HG03135 (cell line): Measurements from ENCODE around the gene LRRC28.

Source experiments
- ATAC-seq: cut with Tn5 transposase; IDR thresholded peaks from one replicate; pipeline ENCODE4 v1.9.1; 2021; ENCODE audit warnings: mild to moderate bottlenecking, moderate library complexity; ENCODE audit not compliant: unreplicated experiment

Gene LRRC28

DNA sequence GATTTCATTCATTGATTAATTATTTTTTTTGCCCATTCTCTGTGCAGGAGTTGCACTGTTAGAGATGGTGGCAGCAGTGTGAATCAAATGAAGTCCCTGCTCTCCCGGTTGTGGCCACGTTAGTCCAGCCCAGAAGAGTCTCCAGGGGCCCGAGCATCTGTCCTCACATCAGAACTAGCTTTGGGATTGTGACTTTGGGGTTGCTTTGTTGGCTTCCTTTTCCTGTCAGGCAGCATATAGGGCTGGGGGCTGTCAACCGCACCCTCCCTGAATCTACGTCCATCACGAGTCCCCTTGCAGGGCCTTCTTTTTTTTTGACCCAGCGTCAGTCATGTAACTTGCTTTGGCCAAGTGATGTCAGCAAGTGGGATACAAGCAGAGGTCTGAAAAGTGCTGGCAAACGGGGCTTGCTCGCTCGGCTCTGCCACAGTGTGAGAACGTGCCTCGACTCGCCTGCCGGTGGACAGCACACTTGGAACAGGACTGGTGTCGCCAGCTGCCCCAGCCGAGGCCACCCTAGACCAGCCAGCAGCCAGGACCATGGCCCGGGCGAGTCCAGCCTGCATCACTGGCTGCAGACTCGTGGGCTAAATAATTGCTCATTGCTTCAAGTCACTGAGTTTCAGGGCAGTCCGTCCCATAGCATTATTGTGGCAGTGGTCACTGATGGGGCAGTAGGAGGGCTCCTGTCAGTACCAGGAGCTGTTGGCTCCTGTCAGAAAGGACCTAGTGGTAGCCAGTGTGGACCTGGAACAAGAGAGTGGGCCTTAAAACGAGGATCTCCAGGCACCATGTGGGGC is 162.9 kb downstream of the LRRC28 start:
- no peak for ATAC-seq

DNA sequence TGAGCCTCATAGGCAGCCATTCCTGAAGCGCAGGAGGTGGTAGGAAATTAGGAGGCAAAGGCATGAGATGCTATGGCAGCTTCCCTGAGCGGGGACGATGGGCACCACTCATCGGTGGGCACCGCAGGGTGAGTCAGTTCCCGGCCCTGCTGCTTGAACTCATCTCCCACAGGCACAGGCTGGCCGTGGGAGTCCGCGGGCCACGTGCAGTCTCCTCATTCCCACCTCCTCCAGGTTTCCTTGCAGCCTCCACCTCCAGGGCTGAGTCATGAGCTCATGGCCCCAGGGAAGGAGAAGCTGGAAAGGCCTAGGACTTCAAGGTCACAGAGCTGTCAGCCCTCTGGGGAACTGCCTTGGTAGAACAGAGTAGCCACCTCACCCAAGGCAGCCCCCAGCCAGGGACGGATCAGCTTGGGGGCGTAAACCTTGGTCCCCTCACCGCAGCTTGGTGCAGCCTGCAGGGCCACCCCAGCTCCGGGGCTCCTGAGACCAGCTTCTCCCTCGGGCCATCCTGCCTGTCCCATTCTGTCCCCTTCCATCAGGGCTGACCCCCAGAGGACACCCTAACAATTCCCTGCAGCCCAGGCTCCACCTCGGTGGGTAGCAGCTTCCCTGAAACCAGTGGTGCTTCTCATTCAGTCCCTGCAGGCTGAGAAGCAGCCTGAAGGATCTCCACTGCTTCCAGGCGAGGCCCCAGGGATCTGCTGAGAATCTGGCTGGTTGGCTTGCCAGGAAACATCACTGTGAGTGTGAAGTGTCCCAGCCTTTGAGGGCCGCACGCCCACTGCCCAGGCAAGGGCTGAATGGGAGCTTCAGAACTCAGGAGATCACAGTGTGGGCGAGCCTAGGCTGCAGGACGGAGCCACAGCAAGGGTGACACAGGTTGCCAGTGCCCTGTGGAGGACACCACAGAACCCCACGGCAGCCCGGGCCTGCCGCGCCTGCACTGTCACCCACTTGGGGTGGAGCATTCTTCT is 163.8 kb downstream of the LRRC28 start:
- ATAC-seq: no peak

DNA sequence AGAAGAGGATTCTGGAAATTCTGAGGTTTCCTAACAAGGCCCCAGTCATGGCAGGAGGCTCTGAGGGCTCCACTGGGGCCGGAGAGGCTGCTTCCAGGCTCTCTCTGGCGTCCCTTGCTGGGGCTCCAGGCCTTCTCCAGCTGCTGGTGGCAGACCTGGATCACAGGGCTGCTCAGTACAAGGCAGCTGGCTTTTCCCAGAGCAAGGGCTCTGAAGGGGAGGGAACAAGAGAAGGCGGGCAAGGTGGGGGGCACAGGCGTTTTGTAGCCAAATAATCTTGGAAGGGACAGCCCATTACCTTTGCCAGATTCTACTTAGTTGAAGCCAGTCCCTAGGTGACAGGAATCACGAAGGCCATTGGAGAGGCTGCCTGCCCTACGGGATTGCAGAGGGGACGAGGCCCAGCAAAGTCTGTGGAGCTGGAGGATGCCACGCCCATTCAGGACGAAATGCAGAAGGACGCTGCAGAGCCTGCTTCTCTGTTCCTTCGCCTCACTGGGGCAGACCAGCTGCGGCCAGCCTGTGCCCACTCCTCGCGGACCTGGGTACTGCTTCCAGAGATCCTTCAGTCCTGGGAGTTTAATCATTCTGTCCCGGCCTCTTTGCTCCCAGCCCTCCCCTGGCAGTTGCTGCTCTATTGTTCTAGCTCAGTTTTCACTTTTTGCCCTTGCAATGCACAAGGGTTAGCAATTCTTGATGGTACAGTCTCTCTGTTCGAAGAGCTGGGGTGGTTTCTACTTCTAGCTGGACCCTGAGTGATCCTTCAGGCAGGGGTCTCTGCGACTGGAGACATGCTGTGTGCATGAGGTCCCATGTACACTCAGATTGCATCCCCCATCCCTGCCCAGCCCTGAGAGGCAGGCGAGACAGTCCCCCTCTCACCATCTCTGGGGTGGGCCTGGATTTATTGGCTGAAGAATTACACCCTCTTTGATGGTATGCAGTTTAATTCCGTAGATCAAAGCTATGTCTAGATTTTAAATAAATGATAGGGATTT is 165.2 kb downstream of the LRRC28 start:
- ATAC-seq: no peak

DNA sequence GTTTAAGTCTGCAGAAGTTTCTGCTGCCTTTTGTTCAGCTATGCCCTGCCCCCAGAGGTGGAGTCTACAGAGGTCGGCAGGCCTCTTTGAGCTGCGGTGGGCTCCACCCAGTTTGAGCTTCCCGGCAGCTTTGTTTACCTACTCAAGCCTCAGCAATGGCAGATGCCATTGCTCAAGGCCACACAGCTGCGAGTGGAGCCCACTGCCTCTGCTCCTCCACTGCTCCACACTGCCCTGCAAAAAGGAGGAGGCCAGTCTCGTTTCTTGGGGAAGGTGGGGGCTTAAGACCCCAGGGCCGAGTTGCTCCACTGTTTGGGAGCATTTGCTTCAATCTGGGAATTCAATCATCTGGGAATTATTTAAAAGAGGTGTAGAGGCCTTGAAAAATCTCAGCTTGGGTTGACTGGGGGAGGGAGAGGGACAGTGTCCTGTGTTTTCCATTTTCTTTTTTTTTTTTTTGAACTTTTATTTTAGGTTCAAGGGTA is 169.9 kb downstream of the LRRC28 start:
- ATAC-seq: no peak

DNA sequence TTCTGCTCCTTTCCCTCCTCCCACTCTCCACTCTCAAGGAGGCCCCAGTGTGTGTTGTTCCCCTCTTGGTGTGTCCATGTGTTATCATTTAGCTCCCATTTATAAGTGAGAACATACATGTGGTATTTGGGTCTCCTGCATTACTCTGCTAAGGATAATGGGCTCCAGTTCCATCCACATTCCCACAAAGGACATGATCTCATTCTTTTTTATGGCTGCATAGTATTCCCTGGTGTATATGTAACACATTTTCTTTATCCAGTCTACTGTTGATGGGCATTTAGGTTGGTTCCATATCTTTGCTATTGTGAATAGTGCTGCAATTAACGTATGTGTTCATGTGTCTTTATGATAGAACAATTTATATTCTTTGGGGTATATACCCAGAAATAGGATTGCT is 170.5 kb downstream of the LRRC28 start:
- no peak for ATAC-seq

DNA sequence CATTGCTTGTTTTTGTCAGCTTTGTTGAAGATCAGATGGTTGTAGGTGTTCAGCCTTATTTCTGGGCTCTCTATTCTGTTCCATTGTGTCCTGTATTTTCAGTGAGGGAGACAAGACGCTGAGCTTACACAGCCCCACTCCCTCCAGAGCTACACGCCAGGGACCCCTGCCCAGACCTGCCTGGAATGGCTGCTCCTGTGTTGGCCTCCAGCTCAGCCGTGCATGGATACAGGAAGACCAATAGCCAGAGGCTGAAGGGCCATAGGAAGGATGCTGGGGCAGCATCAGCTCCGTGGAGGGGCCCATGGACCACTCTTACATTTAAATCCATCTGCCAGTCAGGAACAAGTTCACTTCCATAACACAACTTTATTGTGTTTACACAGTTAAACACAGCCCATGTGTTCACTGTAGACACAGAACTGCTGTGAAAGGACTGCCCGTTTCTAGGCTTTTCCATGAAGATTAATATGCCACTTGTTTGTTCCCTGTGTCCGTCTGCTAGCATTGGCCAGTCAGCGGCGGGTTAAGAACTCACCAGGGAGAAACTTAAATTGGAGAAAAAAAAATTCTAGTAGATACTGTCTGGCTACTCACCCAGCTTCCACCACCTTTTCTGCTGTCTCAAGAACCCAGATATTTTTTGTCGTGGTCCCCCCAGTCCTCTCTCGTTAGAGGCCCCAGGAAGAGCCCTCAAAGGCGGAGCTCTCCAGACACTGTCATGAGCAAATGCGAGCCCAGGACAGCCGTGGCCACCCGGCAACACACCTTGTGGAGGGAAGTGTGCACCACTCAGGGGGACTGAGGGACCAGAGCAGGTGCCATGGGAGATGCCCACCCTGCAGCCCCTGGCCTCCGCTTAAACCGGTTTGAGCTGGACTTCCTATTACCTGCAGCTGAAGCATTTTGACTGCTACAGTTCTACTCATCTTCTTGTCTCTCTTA is 172.2 kb downstream of the LRRC28 start:
- no peak for ATAC-seq

DNA sequence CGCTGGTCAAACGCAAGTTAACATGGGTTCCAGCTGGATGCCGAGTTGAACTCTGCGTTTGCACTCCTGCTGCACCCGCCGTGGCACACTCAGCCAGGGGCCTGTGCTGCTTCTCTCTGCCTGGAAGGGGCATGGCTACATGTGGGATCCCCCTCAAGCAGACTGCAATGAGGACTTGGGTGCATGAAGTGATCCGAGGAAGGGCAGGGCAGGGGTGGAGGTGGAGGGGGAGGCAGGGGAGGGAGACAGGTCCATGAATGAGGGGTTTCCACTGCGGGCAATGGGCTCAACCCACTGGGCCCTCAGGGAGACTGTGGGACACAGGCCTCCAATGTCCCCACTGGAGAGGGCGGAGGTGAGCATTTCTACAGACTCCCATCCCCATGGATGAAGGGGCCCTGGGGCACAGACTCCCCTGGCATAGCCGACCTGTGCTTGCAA is 172.9 kb downstream of the LRRC28 start:
- no peak for ATAC-seq

DNA sequence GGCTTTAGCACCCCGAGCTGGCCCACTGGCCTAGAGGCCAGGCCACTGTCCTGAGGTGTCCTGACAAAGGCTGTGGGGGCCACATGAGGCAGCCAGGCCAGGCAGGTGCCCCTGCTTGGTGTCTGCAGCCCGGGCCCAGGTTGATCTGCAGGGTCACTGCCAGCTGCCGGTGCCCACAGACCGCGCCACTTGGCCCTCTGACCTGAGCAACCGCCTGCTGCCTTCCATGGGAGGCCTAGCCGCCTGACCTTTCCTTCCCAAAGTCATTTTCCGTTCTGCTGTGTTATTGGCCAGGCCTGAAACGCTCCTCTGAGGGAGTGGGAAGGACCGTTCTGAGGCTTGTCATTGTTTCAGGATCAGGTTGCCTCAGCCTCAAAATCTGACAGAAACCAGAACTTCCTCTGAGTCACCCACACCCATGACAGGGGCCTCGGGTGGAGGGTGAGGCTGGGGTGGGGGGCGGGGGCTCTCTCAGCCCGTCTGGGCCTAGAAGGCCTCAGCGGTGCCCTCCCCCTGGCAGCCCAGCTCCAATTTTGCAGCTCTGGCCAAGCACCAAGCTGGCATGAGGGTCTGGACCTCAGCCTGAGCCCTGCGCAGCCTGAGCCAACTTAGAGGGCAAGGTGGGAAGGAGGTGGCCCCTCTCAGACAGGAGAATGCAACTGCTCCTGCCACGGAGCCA is 173.8 kb downstream of the LRRC28 start:
- ATAC-seq: peak; percentile 58

DNA sequence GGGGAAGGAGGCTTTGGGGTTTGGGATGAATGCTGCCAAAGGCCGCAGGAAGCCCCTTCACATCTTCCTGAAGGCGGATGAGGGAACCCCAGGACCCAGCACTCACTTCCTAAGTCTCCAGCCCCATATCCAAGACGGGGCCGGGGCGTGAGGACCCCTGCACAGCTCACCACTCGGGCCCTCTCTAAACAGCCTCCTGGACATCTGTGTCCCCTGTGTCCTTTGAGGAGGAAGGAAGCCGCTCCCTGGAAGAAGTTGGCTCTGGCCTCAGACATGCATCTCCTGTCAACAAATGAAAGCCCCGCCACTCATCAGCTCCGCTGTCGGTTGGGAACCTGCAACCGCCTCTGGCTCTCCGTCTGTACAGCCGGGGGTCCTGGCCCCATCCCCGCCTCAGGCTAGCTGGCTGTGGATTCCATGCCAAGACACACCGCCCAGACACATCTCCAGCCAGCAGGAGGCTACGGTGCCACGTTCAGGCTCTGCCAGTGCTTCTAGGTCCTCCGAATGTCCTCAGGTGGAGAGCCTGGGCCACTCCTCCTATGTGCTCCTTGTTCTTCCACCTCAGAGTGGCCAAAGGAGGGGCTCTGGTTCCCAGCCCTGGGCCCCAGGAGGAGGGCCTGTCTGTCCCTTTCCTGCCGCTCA is 174.5 kb downstream of the LRRC28 start:
- ATAC-seq: no peak

DNA sequence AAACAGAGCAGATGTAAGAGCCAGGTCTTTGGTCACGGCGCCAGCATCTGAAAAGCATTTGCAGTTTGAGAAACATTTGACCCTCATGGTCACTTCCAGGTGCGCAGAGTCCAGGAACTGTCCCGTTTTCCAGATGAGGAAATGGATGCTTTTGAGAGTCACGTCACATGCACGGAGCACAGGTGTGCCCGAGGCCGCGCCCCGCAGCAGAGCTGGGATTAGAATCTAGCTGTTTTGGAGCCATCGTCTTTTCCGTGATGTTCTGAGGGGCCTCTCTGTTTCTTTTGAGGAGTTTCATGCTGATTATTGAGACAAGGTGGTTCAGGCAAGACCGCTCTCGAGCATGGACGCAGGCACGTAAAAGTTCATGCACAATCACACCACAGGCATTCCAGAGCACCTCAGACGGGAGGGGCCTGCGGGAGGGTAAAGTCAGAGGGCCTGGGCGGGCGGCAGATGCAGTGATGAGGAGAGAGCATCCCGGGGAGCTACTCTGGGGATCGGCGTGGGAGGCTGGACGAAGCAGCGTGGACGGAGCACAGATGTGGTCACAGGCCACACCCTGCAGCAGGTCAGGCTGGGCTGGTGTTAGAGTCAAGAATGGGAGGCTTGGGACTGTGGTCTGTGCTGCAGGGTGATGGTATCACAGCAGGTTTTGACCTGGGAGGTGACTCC is 175.3 kb downstream of the LRRC28 start:
- ATAC-seq: no peak

DNA sequence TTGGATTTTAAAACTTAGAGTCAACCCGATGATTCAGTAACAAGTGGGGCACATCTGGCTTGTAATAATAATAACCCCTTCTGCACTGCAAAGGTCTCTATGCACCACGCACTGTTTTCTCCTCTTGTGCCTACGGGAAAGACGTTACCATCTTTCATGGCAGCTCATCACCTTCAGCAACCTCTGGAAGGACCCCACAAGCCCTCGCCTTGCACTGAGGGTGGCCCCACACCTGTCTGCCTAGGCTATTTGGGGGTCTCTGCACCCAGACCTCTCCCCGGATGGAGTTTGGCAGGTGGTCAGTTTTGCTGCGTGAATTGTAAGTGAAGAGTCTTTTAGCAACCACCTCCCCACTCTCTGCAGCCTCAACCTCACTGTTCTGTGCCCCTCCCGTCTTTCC is 175.9 kb downstream of the LRRC28 start:
- ATAC-seq: no peak

DNA sequence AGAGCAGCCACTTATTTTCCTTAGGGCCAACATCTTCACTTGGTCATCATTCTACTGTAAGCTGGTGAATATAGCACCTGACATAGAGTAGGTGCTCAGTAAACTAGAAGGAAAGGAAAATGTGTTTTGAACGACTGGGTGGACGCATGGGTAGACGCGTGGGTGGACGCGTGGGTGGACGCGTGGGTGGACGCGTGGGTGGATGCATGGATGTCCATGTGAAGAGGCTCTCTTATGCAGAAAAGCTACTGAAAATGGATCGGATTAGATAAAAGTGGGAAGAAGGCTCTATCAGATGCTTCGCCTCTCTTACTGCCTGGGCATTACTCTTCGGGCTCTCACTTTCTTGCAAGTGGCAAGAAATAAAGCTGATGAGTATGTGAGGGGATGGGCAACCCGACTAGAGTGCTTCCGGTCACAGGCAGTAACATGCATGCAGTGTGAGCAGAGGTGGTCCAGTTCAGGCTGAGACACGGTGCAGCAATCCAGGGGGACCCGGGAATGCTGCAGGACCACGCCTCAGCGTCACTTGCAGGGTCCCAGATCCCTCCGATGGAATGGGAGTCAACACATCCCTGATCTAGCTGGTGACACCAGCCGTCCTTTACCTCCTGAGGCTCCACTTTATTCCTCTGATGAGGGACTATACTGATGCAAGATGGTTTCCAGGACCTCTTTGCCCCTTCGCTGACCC is 176.5 kb downstream of the LRRC28 start:
- no peak for ATAC-seq

DNA sequence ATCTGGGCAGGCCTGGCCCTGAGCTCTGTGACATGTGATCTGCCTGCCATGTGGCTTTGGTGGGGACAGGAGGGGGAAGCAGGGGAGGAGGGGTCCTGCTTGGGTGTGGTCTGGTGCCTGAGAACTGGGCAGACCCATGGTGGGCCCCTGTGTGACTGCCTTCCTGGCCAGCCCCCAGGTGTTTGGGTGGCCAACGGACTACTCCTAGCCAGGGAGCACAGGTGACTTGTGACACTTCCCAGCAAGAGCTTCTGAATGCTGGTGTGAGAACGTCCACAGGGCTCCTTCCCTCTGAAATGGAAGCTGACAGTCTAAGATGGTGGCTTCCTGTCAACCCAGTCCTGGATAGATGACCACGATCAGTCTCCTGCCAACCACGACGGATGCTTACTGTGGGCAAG is 178.4 kb downstream of the LRRC28 start:
- ATAC-seq: no peak

DNA sequence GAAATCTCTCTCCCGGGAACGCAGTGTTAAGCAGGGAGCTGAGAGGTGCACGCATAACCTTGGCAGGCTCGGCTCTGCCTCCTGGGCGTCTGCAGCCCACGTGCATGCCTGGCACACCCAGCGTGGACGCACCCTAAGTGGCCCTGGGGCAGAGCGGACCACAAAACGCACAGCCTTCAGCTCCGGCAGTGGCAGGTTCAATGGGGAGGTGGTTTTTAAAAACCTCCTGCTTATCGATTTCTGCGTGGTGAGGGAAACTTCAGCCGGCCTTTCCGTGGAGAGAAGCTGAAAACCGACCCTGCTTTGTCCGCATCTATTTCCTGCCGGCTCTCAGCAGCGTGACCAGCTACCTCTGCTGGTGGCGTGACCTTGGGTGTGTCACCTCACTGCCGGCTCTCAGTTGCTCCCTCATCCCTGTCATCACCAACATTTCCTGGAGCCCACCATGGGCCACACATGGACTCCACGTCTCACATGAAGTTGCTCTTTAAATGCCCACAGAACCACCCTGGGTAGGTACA is 179.7 kb downstream of the LRRC28 start:
- ATAC-seq: no peak

DNA sequence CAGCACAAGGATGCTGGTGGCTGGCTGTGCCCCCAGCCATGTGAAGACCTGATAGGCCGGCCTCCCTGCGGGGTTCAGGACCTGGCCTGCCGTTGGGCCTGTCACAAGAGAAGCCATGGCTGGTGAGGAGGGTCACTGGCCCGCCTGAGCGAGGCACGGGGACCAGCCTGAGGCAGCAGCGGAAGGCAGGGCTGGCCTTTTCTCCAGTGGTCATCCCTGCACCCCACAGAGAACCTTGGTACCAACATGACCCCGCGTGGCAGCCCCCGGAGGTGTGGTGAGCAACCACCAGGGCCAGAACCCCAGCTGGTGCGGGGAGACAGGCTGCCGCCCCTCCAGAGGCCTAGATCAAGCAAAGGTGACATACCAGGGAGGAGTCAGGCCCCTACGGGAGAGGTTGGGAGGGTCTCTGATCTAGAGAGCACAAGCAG is 180.4 kb downstream of the LRRC28 start:
- no peak for ATAC-seq

DNA sequence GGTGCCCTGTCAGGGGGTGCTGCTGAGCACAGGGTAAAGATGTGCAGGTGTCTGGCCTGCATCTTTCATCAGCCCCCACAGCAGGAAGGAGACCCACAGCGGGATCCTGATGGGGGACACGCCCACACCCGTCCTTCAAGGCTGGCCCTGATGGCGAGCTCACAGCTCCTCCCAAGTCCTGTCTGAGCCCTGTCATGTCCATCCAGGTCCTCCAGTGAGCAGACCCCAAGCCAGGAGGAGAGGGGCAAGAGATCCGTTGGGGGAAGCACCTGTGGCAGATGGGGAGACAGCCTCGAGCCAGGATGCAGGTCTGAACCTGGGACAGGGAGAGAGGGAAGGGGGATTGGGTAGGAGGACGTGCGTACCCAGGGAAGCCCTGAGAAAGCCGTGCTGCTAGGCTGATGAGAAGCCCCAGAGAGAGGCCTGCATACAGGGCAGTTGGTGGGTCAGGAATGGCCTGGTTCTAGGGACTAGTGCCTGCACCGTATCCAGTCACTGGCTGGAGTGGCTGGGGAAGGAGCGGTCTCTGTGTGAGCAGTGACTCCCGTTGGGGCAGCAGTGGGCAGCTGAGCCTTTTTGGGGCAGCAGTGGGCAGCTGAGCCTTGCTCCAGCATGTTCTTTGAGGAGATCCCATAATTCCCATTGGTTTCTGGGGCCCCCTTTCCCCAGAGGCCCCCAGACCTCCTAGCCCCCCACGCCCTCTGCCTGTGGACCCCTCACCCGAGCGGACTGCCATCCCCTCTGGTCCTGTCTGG is 181.2 kb downstream of the LRRC28 start:
- ATAC-seq: no peak
